HL-60 (cell line): ENCODE data around the gene PTGS1.

Source experiments
- DNase-seq, 2 experiments: peaks; one replicate each; pipeline ENCODE4 v3.0.0-alpha.2; 2010 to 2020; ENCODE audit warnings: low read depth in 1 of 2, low spot score in 1 of 2
- H3K27ac ChIP-seq: fragments of 250-450 bp; sonication (Bioruptor Pico); replicated peaks from 2 replicates; pipeline ENCODE4 v1.5.1; 2020; ENCODE audit warnings: mild to moderate bottlenecking, moderate library complexity
- H3K27me3 ChIP-seq: fragments of 250-450 bp; sonication (Bioruptor Pico); 2 replicates; pipeline ENCODE4 v1.5.1; 2021; ENCODE audit warnings: mild to moderate bottlenecking, moderate library complexity; ENCODE audit not compliant: insufficient read depth, poor library complexity, severe bottlenecking
- H3K4me3 ChIP-seq: replicated peaks from 2 replicates; pipeline ENCODE4 v1.5.1; 2011; ENCODE audit warnings: mild to moderate bottlenecking, control low read depth, low read length; ENCODE audit not compliant: insufficient read depth
- GABPA ChIP-seq: IDR thresholded peaks from 2 replicates; pipeline ENCODE4 v1.6.1; 2012; ENCODE audit warnings: low read depth
- POLR2AphosphoS5 ChIP-seq: IDR thresholded peaks from 2 replicates; pipeline ENCODE4 v1.6.1; 2012; ENCODE audit warnings: low read depth
- SPI1 ChIP-seq: IDR thresholded peaks from 2 replicates; pipeline ENCODE4 v1.6.1; 2012; ENCODE audit warnings: low read depth, mild to moderate bottlenecking, borderline replicate concordance
- TF ChIP-seq, protein P1 (sequence below): IDR thresholded peaks from one replicate; pipeline ENCODE4 v1.5.1; 2011; ENCODE audit warnings: low read length, control low read depth, inconsistent platforms; ENCODE audit not compliant: insufficient read depth
- TF ChIP-seq, protein P2 (sequence below): IDR thresholded peaks from 2 replicates; pipeline ENCODE4 v1.6.1; 2012; ENCODE audit warnings: low read depth; ENCODE audit not compliant: insufficient replicate concordance

PTGS1 gene

DNA sequence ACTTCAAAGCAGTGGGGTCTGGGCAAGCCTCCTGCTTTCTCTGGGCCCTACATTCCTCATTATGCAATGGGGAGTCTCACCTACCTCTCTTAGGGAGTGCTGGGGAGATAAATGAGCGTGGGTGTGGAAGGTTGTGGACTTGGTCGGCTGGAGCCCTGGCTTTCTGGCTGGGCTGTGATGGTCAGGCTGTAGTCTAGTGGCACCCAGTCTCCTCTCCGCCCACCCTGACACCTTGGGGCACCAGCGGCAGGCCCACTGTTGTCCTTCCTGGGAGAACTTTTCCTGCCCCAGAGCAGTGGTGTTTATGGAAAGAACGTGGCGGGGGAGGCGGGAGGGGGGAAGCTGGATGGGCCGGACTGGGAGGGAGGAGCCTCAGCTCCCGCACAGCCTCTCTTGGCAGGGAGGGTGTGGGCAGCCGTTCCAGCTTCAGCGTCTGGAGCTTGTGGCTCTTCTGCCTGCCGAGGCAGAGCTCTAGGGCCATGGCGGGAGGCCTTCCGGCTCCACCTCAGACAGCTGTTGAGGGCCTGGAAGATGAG lies 4.1 kb downstream of the PTGS1 start:
- TF ChIP-seq POLR2AphosphoS5 (no peak), SPI1 (no peak)
- TF ChIP-seq, protein P1, sequence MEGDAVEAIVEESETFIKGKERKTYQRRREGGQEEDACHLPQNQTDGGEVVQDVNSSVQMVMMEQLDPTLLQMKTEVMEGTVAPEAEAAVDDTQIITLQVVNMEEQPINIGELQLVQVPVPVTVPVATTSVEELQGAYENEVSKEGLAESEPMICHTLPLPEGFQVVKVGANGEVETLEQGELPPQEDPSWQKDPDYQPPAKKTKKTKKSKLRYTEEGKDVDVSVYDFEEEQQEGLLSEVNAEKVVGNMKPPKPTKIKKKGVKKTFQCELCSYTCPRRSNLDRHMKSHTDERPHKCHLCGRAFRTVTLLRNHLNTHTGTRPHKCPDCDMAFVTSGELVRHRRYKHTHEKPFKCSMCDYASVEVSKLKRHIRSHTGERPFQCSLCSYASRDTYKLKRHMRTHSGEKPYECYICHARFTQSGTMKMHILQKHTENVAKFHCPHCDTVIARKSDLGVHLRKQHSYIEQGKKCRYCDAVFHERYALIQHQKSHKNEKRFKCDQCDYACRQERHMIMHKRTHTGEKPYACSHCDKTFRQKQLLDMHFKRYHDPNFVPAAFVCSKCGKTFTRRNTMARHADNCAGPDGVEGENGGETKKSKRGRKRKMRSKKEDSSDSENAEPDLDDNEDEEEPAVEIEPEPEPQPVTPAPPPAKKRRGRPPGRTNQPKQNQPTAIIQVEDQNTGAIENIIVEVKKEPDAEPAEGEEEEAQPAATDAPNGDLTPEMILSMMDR = no peak
- TF ChIP-seq, protein P2, sequence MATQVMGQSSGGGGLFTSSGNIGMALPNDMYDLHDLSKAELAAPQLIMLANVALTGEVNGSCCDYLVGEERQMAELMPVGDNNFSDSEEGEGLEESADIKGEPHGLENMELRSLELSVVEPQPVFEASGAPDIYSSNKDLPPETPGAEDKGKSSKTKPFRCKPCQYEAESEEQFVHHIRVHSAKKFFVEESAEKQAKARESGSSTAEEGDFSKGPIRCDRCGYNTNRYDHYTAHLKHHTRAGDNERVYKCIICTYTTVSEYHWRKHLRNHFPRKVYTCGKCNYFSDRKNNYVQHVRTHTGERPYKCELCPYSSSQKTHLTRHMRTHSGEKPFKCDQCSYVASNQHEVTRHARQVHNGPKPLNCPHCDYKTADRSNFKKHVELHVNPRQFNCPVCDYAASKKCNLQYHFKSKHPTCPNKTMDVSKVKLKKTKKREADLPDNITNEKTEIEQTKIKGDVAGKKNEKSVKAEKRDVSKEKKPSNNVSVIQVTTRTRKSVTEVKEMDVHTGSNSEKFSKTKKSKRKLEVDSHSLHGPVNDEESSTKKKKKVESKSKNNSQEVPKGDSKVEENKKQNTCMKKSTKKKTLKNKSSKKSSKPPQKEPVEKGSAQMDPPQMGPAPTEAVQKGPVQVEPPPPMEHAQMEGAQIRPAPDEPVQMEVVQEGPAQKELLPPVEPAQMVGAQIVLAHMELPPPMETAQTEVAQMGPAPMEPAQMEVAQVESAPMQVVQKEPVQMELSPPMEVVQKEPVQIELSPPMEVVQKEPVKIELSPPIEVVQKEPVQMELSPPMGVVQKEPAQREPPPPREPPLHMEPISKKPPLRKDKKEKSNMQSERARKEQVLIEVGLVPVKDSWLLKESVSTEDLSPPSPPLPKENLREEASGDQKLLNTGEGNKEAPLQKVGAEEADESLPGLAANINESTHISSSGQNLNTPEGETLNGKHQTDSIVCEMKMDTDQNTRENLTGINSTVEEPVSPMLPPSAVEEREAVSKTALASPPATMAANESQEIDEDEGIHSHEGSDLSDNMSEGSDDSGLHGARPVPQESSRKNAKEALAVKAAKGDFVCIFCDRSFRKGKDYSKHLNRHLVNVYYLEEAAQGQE = no peak
- DNase-seq = no peak
- Histone ChIP-seq H3K27ac (no peak overlapping the region), H3K27me3 (no peaks in the 10 kb centered on the region), H3K4me3 (no peak overlapping the region)

DNA sequence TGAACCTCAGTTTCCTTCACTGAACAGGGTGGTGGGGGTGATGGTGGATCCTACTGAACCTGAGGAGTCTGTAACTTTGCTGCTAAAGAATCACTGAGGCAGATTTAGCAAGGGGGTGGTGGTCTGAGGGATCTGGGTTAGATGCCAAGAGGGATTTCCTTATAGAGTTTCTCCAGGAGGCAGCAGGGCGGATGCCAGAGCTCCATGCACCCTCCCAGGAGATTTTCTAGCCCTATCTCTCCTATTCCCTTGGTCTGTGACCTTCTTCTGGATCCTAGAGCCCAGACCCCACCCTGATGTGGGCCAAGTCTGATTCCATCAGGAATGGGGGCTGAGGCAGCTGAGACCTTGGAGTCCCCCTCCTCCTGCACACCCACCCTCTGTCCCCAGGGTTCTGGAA lies 6.0 kb downstream of the PTGS1 start:
- Histone ChIP-seq H3K27me3 (no peaks in the 10 kb centered on the region), H3K27ac (no peak overlapping the region), H3K4me3 (no peak overlapping the region)
- no peak for TF ChIP-seq SPI1
- TF ChIP-seq, protein P1 = no peak
- TF ChIP-seq POLR2AphosphoS5 = no peak
- TF ChIP-seq, protein P2 = no peak
- DNase-seq = no peak

GRCh38 chr9:122377241-122378164 lies 6.7 kb downstream of the PTGS1 start:
- no peak for DNase-seq
- Histone ChIP-seq H3K4me3 (no peak overlapping the region), H3K27ac (no peak overlapping the region), H3K27me3 (no peaks in the 10 kb centered on the region)
- TF ChIP-seq, protein P2 = no peak
- TF ChIP-seq SPI1 (no peak), GABPA (no peak), POLR2AphosphoS5 (no peak)
- TF ChIP-seq, protein P1 = no peak
